ENCODE data around the gene PPP1R26. TPM values are rescaled to one million over a fixed set of nuclear protein-coding genes. Genes with fewer than 3 reads are reported as not detected.

PPP1R26 gene
- total and polyA plus RNA-seq, 9 of the 15 experiments (the other 6 are each of a cell fraction or from before 2014, with no cell fraction given): 0.77 to 26.8 (median 9.3) TPM

- TF ChIP-seq STAT6 (CRISPR knock-in tag; IDR thresholded peaks at IDR 0.05) (no peak), ZC3H4 (CRISPR knock-in tag; IDR thresholded peaks at IDR 0.05; ENCODE audit: borderline replicate concordance) (no peak), PHF21A (IDR thresholded peaks at IDR 0.05; ENCODE audit: borderline replicate concordance, low read depth) (0 out of 2 replicates have a peak, but pooled peaks have one; percentile 18), ZNF384 (IDR thresholded peaks at IDR 0.05; ENCODE audit: low read depth, low read length) (no peak), ZNF512 (tag; IDR thresholded peaks at IDR 0.05) (no peak), BRCA1 (IDR thresholded peaks at IDR 0.05) (no peak), BRCA1 (CRISPR knock-in tag; IDR thresholded peaks at IDR 0.05) (no peak), NKRF (IDR thresholded peaks at IDR 0.05; ENCODE audit: borderline replicate concordance) (no peak), RBFOX2 (IDR thresholded peaks at IDR 0.05; ENCODE audit: low read depth, low read length) (peak; percentile 68), ZNF780A (CRISPR knock-in tag; IDR thresholded peaks at IDR 0.05) (no peak)
Measured at GRCh38 chr9:135478829-135479468, 633 bp upstream of the PPP1R26 start (continued).

Data from K562 (cell line).